Keratinocyte (primary cell): Measurements from ENCODE around the gene TAF4B. TPM values are rescaled to one million over a fixed set of nuclear protein-coding genes. Genes with fewer than 3 reads are reported as not detected.
A peak's percentile ranks its signal among the peaks of the same experiment; 100 is the strongest.

Experiments used
- DNase-seq: peaks from one replicate; pipeline ENCODE4 v3.0.0-alpha.2; 2011; ENCODE audit warnings: low read depth, missing footprints, low spot score
- FAIRE-seq: peaks from 2 replicates; lab custom pipeline; 2011; peaks lifted over from hg19 to GRCh38; lab: Jason Lieb, UNC
- H2AFZ ChIP-seq: 2 replicates; pipeline ENCODE4 v1.6.0; 2012; ENCODE audit warnings: low read length, control low read depth, inconsistent platforms; ENCODE audit not compliant: control insufficient read depth
- H3K27ac ChIP-seq: 2 replicates; pipeline ENCODE4 v1.5.1; 2011; ENCODE audit warnings: low read length; ENCODE audit not compliant: control insufficient read depth, insufficient read depth
- H3K27me3 ChIP-seq: 3 replicates; pipeline ENCODE4 v1.6.0; 2011; ENCODE audit warnings: low read length; ENCODE audit not compliant: control insufficient read depth, insufficient read depth; ENCODE audit errors: extremely low read depth
- H3K36me3 ChIP-seq, 2 experiments: 2 replicates in 1 of 2; 3 replicates in 1 of 2; pipeline ENCODE4 v1.5.1; 2011; ENCODE audit warnings: low read length in 2 of 2, mild to moderate bottlenecking in 1 of 2; ENCODE audit not compliant: control insufficient read depth in 2 of 2, insufficient read depth in 2 of 2; ENCODE audit errors: extremely low read depth in 1 of 2
- H3K4me1 ChIP-seq: 3 replicates; pipeline ENCODE4 v1.5.1; 2011; ENCODE audit warnings: low read length; ENCODE audit not compliant: control insufficient read depth, insufficient read depth; ENCODE audit errors: extremely low read depth
- H3K4me2 ChIP-seq: 3 replicates; pipeline ENCODE4 v1.6.0; 2011; ENCODE audit warnings: low read depth, low read length; ENCODE audit not compliant: control insufficient read depth, insufficient read depth; ENCODE audit errors: extremely low read depth
- H3K4me3 ChIP-seq, 3 experiments: fragments of 200-600 bp in 1 of 3; sonication (generic) in 1 of 3; 2 replicates in 2 of 3; 3 replicates in 1 of 3; pipeline ENCODE4 v1.5.1; 2011 to 2016; ENCODE audit warnings: low read length in 3 of 3, mild to moderate bottlenecking in 3 of 3, control low read depth in 2 of 3, inconsistent platforms in 1 of 3, low read depth in 1 of 3, mixed read lengths in 1 of 3, mixed run types in 1 of 3, moderate library complexity in 1 of 3; ENCODE audit not compliant: control insufficient read depth in 2 of 3, insufficient read depth in 2 of 3; ENCODE audit errors: extremely low read depth in 1 of 3
- H3K79me2 ChIP-seq: 2 replicates; pipeline ENCODE4 v1.6.0; 2012; ENCODE audit warnings: low read length; ENCODE audit not compliant: control insufficient read depth, insufficient read depth
- H3K9ac ChIP-seq: 3 replicates; pipeline ENCODE4 v1.6.0; 2011; ENCODE audit warnings: low read length; ENCODE audit not compliant: control insufficient read depth, insufficient read depth; ENCODE audit errors: extremely low read depth
- H3K9me1 ChIP-seq: 3 replicates; pipeline ENCODE4 v1.6.0; 2011; ENCODE audit warnings: low read length; ENCODE audit not compliant: control insufficient read depth, insufficient read depth; ENCODE audit errors: extremely low read depth
- H3K9me3 ChIP-seq: 2 replicates; pipeline ENCODE4 v1.5.1; 2012; ENCODE audit warnings: low read depth, low read length; ENCODE audit not compliant: control insufficient read depth
- H4K20me1 ChIP-seq: 3 replicates; pipeline ENCODE4 v1.6.0; 2011; ENCODE audit warnings: low read length; ENCODE audit not compliant: control insufficient read depth, insufficient read depth; ENCODE audit errors: extremely low read depth
- CTCF ChIP-seq, 3 experiments: IDR thresholded peaks in 1 of 3; conservative IDR thresholded peaks in 1 of 3; optimal IDR thresholded peaks in 1 of 3; 2 replicates in 2 of 3; 3 replicates in 1 of 3; pipeline versions ENCODE3 to v1.5.1; 2011; ENCODE audit warnings: low read length in 3 of 3, mild to moderate bottlenecking in 3 of 3, moderate library complexity in 2 of 3, control low read depth in 1 of 3, inconsistent platforms in 1 of 3; ENCODE audit not compliant: insufficient read depth in 2 of 3; ENCODE audit errors: extremely low read depth in 1 of 3
- EZH2 ChIP-seq: IDR thresholded peaks from one replicate; pipeline ENCODE4 v1.6.1; 2012; ENCODE audit warnings: inconsistent platforms, mild to moderate bottlenecking, low read length, moderate library complexity
- dilution Hi-C: fragments of 300-500 bp; cut with MboI; formaldehyde crosslinking; loops from one replicate; pipeline ENCODE4 v1.7.0; 2020; ENCODE audit warnings: low sequenced_read_pairs; ENCODE audit not compliant: extremely low pct_ligation_motif_present
- polyA plus RNA-seq, 5 experiments: library from polyadenylated mRNA; depleted of rRNA in 3 of 5; stranded (reverse) in 3 of 5; stranded (forward) in 1 of 5; unstranded in 1 of 5; fragments of >200 nt; gene quantifications; 1 replicate in 1 of 5; 2 replicates in 3 of 5; 3 replicates in 1 of 5; pipeline versions ENCODE4 v1.2.1 to v1.2.3, GENCODE V29; 2011 to 2012; ENCODE audit warnings: missing spikeins in 2 of 5, low read depth in 1 of 5, low replicate concordance in 1 of 5

TAF4B gene
- polyA plus RNA-seq, 1 donor (not counting 4 experiments of a cell fraction or from before 2014, with no cell fraction given), result 5.9 TPM

- TF ChIP-seq EZH2, result no peak
- Histone ChIP-seq H3K36me3 (no peaks in the 10 kb centered on the region), H3K4me2 (peak overlapping the region; percentile 95), H4K20me1 (no peaks in the 10 kb centered on the region), H3K9ac (peak overlapping the region; percentile 98), H3K4me1 (peaks cover 35% of the 10 kb centered on the region), H3K27me3 (no peaks in the 10 kb centered on the region), H3K79me2 (peaks cover 34% of the 10 kb centered on the region), H3K9me3 (no peaks in the 10 kb centered on the region), H3K27ac (peak overlapping the region; percentile 92), H3K9me1 (peaks cover 2% of the 10 kb centered on the region), H3K4me3 (peak overlapping the region; percentile 65 to 99 (median 89)), H2AFZ (peak overlapping the region; percentile 89)
- DNase-seq (no peak), FAIRE-seq (no peak)
- dilution Hi-C loops, result no loop called here
These were observed 373 bp upstream of the TAF4B start for GRCh38 chr18:26225915-26226228.

GRCh38 chr18:26227051-26227670 lies 916 bp downstream of the TAF4B start:
- Histone ChIP-seq H2AFZ (peak overlapping the region; percentile 54), H3K79me2 (peaks cover 40% of the 10 kb centered on the region), H4K20me1 (no peaks in the 10 kb centered on the region), H3K9ac (peak overlapping the region; percentile 98), H3K27me3 (no peaks in the 10 kb centered on the region), H3K4me3 (peak overlapping the region; percentile 69 to 99 (median 89)), H3K9me1 (peaks cover 2% of the 10 kb centered on the region), H3K27ac (peak overlapping the region; percentile 92), H3K4me2 (peak overlapping the region; percentile 95), H3K4me1 (peaks cover 35% of the 10 kb centered on the region), H3K9me3 (no peaks in the 10 kb centered on the region), H3K36me3 (no peaks in the 10 kb centered on the region)
- FAIRE-seq (no peak), DNase-seq (no peak)
- TF ChIP-seq CTCF (optimal IDR thresholded peaks at IDR 0.05 in 1 of 3, IDR thresholded peaks at IDR 0.05 in 1 of 3, conservative IDR thresholded peaks at IDR 0.05 in 1 of 3; ENCODE audit: extremely low read depth in 1 of 3, insufficient read depth in 2 of 3, low read length in 3 of 3), result no peak
- TF ChIP-seq EZH2, result no peak
- dilution Hi-C loops, result no loop called here
